ENCODE results near the gene FRK.

The FRK gene

DNA sequence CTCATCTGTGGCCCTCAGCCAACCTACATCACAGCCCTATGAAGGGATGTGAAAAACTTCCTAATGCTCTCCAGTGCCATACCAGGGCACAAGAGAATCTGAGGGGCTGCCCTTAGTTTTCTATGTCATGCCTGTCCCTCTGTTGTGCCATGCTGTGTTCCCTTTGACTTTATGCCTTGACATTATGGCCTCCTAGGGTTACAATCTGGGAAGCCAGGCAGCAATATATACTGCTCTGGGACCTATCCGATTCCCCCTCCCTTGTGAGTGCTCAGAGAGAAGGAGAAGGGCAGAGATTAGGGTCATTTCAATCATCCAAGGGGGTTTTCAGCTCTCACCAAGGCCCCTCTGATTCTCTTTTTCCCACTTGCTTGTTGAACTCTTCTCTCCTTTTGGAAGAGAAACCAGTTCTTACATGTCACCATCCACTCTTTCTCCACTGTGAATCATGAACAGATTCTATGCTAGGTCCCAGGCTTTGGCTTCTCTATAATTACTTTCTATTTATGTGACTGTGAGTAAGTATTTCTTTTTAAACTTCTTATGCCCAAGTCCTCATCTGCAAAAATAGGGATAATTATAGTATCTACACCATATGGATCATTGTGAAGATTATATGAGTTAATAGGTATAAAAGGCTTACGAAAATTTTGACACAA lies 14.2 kb upstream of the FRK start:
- 90 to 94% methylated on average over 1 to 2 of the region's 2 CpGs for WGBS, 2 experiments
- Histone ChIP-seq H3K27me3 (ENCODE audit: control insufficient read depth, insufficient read depth, low read length, poor library complexity, severe bottlenecking) (no peaks in the 10 kb centered on the region), H3K27ac (ENCODE audit: insufficient read depth, low read depth, low read length, poor library complexity, severe bottlenecking) (peak overlapping the region; percentile 20), H3K36me3 (ENCODE audit: control insufficient read depth, insufficient read depth, low read length) (no peaks in the 10 kb centered on the region), H3K4me1 (ENCODE audit: control insufficient read depth, insufficient read depth, low read length) (no peaks in the 10 kb centered on the region), H3K9me3 (ENCODE audit: control insufficient read depth, low read length) (no peaks in the 10 kb centered on the region), H3K4me3 (ENCODE audit: insufficient read depth, low read depth, low read length) (no peak overlapping the region)

- no peaks in the 10 kb centered on the region for H3K9me3 ChIP-seq (ENCODE audit: control insufficient read depth, low read length)
- H3K4me1 ChIP-seq (ENCODE audit: control insufficient read depth, insufficient read depth, low read length), result no peaks in the 10 kb centered on the region
- no peaks in the 10 kb centered on the region for H3K36me3 ChIP-seq (ENCODE audit: control insufficient read depth, insufficient read depth, low read length)
- no peak overlapping the region for H3K27ac ChIP-seq (ENCODE audit: insufficient read depth, low read depth, low read length, poor library complexity, severe bottlenecking)
- WGBS, 2 experiments, result 83 to 94% methylated on average over 2 of the region's 2 CpGs
- no peaks in the 10 kb centered on the region for H3K27me3 ChIP-seq (ENCODE audit: control insufficient read depth, insufficient read depth, low read length, poor library complexity, severe bottlenecking)
- no peak overlapping the region for H3K4me3 ChIP-seq (ENCODE audit: insufficient read depth, low read depth, low read length)
These were observed 13.2 kb upstream of the FRK start for GRCh38 chr6:116073765-116074440.

- H3K4me3 ChIP-seq (ENCODE audit: insufficient read depth, low read depth, low read length), result no peak overlapping the region
- H3K9me3 ChIP-seq (ENCODE audit: control insufficient read depth, low read length), result no peaks in the 10 kb centered on the region
- H3K4me1 ChIP-seq (ENCODE audit: control insufficient read depth, insufficient read depth, low read length), result no peaks in the 10 kb centered on the region
- H3K27ac ChIP-seq (ENCODE audit: insufficient read depth, low read depth, low read length, poor library complexity, severe bottlenecking), result no peak overlapping the region
- H3K36me3 ChIP-seq (ENCODE audit: control insufficient read depth, insufficient read depth, low read length), result no peaks in the 10 kb centered on the region
- no peaks in the 10 kb centered on the region for H3K27me3 ChIP-seq (ENCODE audit: control insufficient read depth, insufficient read depth, low read length, poor library complexity, severe bottlenecking)
- 77 to 78% methylated on average over 1 of the region's 1 CpG for WGBS, 2 experiments
These were observed 11.7 kb upstream of the FRK start for GRCh38 chr6:116072368-116072767.

GRCh38 chr6:116070616-116071389 lies 10.1 kb upstream of the FRK start:
- Histone ChIP-seq H3K9me3 (ENCODE audit: control insufficient read depth, low read length) (no peaks in the 10 kb centered on the region), H3K4me1 (ENCODE audit: control insufficient read depth, insufficient read depth, low read length) (no peaks in the 10 kb centered on the region), H3K4me3 (ENCODE audit: insufficient read depth, low read depth, low read length) (no peak overlapping the region), H3K27me3 (ENCODE audit: control insufficient read depth, insufficient read depth, low read length, poor library complexity, severe bottlenecking) (no peaks in the 10 kb centered on the region), H3K27ac (ENCODE audit: insufficient read depth, low read depth, low read length, poor library complexity, severe bottlenecking) (no peak overlapping the region), H3K36me3 (ENCODE audit: control insufficient read depth, insufficient read depth, low read length) (no peaks in the 10 kb centered on the region)
- 87 to 100% methylated on average over 2 of the region's 2 CpGs for WGBS, 2 experiments

DNA sequence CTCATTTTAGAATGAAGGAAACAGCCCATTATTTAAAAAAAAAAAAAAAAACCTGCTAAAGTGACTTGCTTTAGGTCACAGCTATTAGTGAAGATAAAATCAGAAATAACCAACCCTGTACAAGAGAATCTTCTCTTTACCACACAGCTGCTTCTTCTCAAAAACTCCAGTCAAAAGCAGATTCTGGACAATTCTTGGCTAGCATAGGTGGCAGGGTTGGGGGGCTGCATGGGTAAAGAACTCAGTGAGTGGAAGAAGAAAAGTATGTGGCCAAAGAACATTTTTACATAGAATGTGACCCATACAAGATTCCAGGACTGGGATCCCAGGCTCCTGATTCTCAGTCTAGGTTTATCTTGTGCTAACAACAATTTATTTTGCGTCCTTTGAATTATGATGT lies 9.4 kb upstream of the FRK start:
- H3K27me3 ChIP-seq (ENCODE audit: control insufficient read depth, insufficient read depth, low read length, poor library complexity, severe bottlenecking), result no peaks in the 10 kb centered on the region
- no peak overlapping the region for H3K4me3 ChIP-seq (ENCODE audit: insufficient read depth, low read depth, low read length)
- H3K9me3 ChIP-seq (ENCODE audit: control insufficient read depth, low read length), result no peaks in the 10 kb centered on the region
- no peaks in the 10 kb centered on the region for H3K4me1 ChIP-seq (ENCODE audit: control insufficient read depth, insufficient read depth, low read length)
- 96 to 100% methylated on average over 1 of the region's 1 CpG for WGBS, 2 experiments
- no peaks in the 10 kb centered on the region for H3K36me3 ChIP-seq (ENCODE audit: control insufficient read depth, insufficient read depth, low read length)
- no peak overlapping the region for H3K27ac ChIP-seq (ENCODE audit: insufficient read depth, low read depth, low read length, poor library complexity, severe bottlenecking)

DNA sequence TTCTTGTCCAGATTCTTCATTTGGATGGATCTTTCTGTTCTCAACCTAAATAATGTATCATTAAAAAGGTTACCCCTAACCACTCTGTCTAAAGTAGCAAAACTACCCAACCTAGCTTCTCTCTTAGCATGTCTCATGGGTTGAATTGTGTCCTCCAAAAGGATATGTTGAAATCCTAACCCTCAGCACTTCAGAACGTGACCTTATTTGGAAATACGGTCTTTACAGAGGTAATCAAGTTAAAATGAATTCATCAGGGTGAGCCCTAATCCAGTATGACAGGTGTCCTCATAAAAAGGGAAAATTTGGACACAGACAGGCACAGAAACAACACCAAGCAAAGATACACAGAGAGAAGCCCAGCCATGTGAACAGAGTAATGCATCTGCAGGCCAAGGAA lies 6.1 kb upstream of the FRK start:
- Histone ChIP-seq H3K36me3 (ENCODE audit: control insufficient read depth, insufficient read depth, low read length) (no peaks in the 10 kb centered on the region), H3K4me1 (ENCODE audit: control insufficient read depth, insufficient read depth, low read length) (no peaks in the 10 kb centered on the region), H3K4me3 (ENCODE audit: insufficient read depth, low read depth, low read length) (no peak overlapping the region), H3K27ac (ENCODE audit: insufficient read depth, low read depth, low read length, poor library complexity, severe bottlenecking) (no peak overlapping the region), H3K27me3 (ENCODE audit: control insufficient read depth, insufficient read depth, low read length, poor library complexity, severe bottlenecking) (no peaks in the 10 kb centered on the region), H3K9me3 (ENCODE audit: control insufficient read depth, low read length) (no peaks in the 10 kb centered on the region)
- WGBS, 2 experiments, result 91 to 93% methylated on average over 2 of the region's 2 CpGs

- Histone ChIP-seq H3K36me3 (ENCODE audit: control insufficient read depth, insufficient read depth, low read length) (no peaks in the 10 kb centered on the region), H3K27me3 (ENCODE audit: control insufficient read depth, insufficient read depth, low read length, poor library complexity, severe bottlenecking) (no peaks in the 10 kb centered on the region), H3K4me3 (ENCODE audit: insufficient read depth, low read depth, low read length) (no peak overlapping the region), H3K27ac (ENCODE audit: insufficient read depth, low read depth, low read length, poor library complexity, severe bottlenecking) (no peak overlapping the region), H3K4me1 (ENCODE audit: control insufficient read depth, insufficient read depth, low read length) (no peaks in the 10 kb centered on the region), H3K9me3 (ENCODE audit: control insufficient read depth, low read length) (no peaks in the 10 kb centered on the region)
These were observed 4.0 kb upstream of the FRK start for GRCh38 chr6:116064666-116065065.

- no peak overlapping the region for H3K4me3 ChIP-seq (ENCODE audit: insufficient read depth, low read depth, low read length)
- no peaks in the 10 kb centered on the region for H3K4me1 ChIP-seq (ENCODE audit: control insufficient read depth, insufficient read depth, low read length)
- 91 to 97% methylated on average over 3 to 4 of the region's 4 CpGs for whole genome bisulfite sequencing, 2 experiments
These were observed 1.8 kb upstream of the FRK start for GRCh38 chr6:116062496-116062895.

DNA sequence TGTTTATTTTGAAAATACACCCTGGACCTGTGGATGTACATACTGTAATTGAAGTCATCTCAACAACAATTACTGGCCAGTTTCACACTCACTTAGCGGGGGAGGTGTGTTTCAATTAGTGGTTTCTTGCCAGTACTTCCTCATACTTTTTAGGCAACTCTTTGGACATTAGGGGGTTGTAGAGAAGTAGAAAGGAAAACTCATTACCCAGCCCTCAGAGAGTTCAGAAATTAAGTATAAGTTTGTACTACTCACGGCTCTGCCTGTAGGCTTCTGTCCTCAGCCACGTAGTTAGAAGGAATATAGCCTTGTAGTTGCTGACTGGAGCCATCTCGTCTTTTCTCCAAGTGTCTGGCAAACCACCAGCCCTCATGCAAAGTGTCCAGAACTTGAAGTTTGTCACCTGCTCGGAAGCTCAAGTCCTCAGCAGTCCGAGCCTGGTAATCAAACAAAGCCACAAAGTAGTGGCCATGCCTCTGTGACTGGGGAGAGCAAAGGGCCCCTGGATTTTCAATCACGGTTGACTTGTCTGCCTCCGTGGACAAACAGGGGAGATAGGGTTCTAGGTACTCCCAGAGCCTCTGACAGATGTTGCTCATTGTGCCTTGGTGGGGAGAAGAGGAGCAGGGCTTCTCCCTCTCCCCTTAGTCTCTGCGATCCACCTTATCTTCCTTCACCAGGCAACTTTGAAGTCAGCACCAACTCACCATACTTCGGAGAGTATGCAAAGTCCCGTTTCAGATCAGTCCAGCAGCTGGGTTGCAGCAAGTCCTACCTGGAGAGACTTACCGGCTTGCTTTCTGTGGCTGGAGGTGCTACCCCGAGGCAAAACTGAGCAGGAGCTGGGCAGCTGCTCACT lies 749 bp downstream of the FRK start:
- WGBS, 2 experiments, result 94 to 95% methylated on average over 12 to 13 of the region's 13 CpGs
- no peak overlapping the region for H3K4me3 ChIP-seq (ENCODE audit: insufficient read depth, low read depth, low read length)
- no peaks in the 10 kb centered on the region for H3K9me3 ChIP-seq (ENCODE audit: control insufficient read depth, low read length)
- H3K27ac ChIP-seq (ENCODE audit: insufficient read depth, low read depth, low read length, poor library complexity, severe bottlenecking), result no peak overlapping the region
- H3K27me3 ChIP-seq (ENCODE audit: control insufficient read depth, insufficient read depth, low read length, poor library complexity, severe bottlenecking), result no peaks in the 10 kb centered on the region
- H3K4me1 ChIP-seq (ENCODE audit: control insufficient read depth, insufficient read depth, low read length), result no peaks in the 10 kb centered on the region
- no peaks in the 10 kb centered on the region for H3K36me3 ChIP-seq (ENCODE audit: control insufficient read depth, insufficient read depth, low read length)

More at GRCh38 chr6:116062496-116062895, 1.8 kb upstream of the FRK start:
- Histone ChIP-seq H3K9me3 (ENCODE audit: control insufficient read depth, low read length) (no peaks in the 10 kb centered on the region), H3K27ac (ENCODE audit: insufficient read depth, low read depth, low read length, poor library complexity, severe bottlenecking) (no peak overlapping the region), H3K36me3 (ENCODE audit: control insufficient read depth, insufficient read depth, low read length) (no peaks in the 10 kb centered on the region), H3K27me3 (ENCODE audit: control insufficient read depth, insufficient read depth, low read length, poor library complexity, severe bottlenecking) (no peaks in the 10 kb centered on the region)

Measured in ectodermal cell (in vitro differentiated cells).